ENCODE measurements around the gene ABCC3. TPM values are rescaled to one million over a fixed set of nuclear protein-coding genes. Genes with fewer than 3 reads are reported as not detected.

ABCC3 gene
- total RNA-seq, 1 experiment from 2014 or later = not detected

DNA sequence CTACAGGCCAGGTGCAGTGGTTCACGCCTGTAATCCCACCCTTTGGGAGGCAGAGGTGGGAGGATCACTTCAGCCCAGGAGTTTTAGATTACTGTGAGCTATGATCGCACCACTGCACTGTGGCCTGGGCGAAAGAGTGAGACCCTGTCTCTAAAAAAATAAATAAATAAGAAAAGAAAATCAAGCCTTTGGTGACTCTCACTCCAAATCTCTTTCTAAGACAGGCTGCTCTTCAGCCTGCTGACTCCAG lies 976 bp downstream of the ABCC3 start:
- in situ Hi-C loops (cut with HindIII; ENCODE audit: low pct_unique_long_range_greater_than_20kb, low sequenced_read_pairs) = no loop called here
- no peak for DNase-seq (ENCODE audit: low read depth, low spot score)

DNA sequence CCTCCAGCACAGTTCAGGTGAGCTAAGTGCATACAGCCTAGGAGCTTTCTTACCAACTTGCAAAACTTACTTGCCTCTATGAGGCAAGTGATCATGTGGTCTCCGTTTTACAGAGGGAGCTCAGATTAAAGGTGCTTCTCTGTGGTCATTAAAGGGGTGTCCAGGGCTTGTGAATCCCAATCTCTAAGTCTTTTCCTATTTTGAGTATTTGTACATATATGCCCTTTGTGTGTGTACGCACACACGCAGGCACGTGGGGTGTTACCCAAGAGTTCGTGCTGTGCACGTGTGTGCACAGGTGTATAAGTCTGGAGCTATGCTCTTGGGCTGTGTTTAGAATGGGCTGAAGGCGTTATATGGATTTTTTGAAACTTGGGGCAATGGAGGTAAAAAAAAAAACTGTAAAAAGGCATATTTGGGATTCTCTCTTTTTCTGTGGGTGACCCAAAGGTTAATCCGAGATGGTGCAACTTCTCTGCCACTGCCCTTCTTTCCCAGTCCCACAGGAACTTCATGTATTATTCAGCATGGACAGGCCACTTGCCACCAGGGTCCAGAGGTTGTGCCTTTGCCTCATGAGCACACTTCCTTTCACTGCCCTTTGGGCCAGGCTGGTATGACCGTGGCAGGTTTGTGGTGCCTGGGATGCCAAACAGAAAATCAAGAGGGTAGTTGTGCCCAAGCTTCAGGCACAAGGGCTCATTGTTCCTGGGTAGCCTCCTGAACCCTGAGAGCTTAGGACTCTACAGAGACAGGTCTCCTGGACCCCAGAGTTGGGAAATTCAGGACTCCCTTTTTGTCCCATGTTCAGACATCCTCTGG lies 1.5 kb downstream of the ABCC3 start:
- in situ Hi-C loops (cut with HindIII; ENCODE audit: low pct_unique_long_range_greater_than_20kb, low sequenced_read_pairs) = no loop called here
- DNase-seq (ENCODE audit: low read depth, low spot score) = no peak

DNA sequence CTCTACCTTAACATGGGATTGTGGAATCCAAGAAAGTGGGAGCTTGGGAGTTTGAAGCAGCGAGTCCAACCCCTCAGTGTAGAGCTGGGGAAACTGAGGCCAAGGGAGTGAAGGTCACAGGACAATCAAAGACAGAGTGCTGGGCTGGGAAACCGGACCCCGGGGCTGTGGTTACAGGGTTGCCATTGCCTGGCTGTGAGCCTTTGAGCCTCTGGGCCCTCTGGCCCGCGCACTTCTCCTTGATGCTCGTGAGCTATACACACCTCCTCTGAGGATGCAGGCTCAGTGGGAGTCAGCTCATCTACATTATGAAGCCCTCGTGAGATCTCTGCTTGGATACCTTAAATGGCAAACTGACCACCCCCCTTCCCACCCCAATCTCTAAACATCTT lies 2.1 kb downstream of the ABCC3 start:
- no peak for DNase-seq (ENCODE audit: low read depth, low spot score)
- in situ Hi-C loops (cut with HindIII; ENCODE audit: low pct_unique_long_range_greater_than_20kb, low sequenced_read_pairs) = no loop called here

DNA sequence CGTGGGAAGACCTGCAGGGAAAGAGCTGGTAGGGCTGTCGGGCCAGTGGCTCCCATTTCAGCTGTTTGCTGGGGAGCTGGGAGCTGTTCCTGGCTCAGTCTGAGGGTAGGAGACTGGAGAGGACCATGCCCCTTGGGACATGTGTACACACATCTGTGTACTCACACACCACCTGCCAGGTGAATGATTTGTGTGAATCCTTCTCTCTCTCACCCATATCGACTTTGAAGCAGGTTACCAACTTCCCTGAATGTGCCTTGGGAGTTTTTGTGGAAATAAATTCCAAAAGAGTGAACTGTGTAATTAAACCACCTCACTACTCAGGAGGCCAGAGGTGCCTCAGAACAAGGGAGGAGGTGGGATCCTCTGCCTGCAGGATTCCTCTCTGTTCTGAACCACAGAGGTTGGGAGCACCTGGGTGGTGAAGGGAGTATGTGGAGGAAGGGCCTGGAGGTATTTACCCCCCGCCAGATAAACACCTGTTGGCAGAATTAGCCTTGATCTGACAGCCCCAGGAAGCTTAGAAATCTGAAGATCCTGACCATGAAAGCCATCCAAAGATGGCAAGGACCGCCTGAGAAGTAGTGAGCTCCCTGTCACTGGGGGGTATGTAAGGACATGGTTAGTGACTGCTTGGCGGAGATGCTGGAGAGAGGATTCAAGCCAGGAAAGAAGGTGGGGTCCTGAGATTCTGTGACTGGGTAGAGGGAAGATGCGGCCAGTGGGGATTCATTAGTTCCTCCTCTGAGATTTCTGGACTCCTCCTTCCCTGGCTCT lies 3.3 kb downstream of the ABCC3 start:
- in situ Hi-C loops (cut with HindIII; ENCODE audit: low pct_unique_long_range_greater_than_20kb, low sequenced_read_pairs) = no loop called here
- no peak for DNase-seq (ENCODE audit: low read depth, low spot score)

DNA sequence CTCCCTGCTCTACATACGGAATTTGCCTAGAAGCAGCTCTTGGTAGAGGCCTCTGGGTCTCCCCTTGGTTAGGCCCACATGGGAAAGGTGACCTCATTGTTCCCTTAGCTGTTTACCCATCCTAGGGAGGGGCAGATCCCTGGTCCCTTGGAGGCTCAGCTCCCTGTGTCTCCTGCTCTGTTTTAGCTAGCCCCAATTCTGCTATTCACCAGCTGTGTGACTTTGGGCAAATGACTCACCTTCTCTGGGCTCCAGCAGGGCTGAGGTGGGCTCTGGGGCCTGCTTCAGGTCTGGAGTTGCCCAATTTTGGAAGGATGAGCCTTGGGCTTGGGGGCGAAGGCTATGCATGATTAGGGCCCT lies 3.9 kb downstream of the ABCC3 start:
- in situ Hi-C loops (cut with HindIII; ENCODE audit: low pct_unique_long_range_greater_than_20kb, low sequenced_read_pairs) = no loop called here

DNA sequence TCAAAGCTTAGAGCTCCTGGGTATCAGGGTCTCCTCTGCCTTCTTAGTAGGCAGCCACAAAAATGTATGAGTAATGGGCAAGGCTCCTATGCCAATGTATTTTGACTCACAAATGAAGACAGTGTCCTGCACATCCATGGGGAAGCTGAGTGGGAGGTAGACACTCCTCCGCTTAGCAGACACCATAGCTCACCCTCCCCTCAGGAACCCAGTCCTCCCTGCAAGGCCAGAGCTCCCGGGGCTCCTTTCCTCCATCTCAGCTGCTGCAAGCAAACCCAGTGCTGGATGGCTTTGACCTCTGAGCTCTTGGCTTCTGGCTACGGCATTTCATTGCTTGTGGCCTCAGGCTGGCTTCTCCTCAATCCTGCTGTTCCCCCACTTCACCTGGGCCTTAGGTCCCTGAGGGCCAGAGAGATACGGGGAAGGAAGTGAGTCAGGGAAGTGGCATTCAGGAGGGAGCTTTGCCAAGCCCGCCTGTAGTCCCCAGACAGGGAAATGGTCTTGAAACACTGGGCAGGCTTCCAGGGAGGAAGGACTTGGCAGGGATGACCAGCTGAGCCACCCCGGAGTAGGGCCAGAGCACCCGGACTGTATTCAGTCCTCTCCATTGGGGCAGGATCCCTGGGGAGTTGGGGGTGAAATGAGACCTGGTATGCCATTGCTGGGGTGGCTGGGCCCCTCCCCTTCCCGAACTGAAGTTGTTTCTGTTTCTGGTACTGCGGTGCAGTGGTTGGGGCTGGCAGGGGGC lies 4.5 kb downstream of the ABCC3 start:
- in situ Hi-C loops (cut with HindIII; ENCODE audit: low pct_unique_long_range_greater_than_20kb, low sequenced_read_pairs) = no loop called here
- DNase-seq (ENCODE audit: low read depth, low spot score) = peak; percentile 52

More for the DNA sequence above, 3.9 kb downstream of the ABCC3 start:
- DNase-seq (ENCODE audit: low read depth, low spot score) = no peak

DNA sequence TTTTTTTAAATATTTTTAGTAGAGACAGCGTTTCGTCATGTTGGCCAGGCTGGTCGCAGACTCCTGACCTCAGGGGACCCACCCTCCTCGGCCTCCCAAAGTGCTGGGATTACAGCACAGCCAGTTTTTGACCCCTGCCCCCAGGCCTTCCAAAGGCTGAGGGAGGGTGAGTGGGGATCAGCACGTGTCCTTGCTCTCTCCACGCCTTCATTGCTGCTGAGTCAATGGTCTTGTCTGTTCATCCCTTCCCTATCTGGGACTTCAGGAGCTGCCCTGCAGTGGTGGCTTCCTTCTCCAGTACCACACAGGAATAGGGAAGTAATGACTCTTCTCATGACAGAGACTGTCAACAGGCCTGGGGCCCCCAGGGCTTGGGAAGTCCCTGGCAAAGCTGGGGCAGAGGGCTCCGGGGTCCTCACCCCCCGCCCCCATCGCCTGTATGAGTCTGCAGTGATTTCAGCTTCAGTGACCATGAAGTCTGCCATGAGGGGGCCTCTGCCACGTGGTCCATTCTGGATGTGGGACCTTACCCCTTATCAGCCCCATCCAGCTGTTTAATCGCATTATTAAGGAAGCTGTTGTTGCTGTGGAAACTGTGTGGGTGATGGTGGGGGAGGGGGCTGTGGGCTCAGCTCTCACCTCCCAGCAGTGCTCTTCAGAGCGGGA lies 6.1 kb downstream of the ABCC3 start:
- in situ Hi-C loops (cut with HindIII; ENCODE audit: low pct_unique_long_range_greater_than_20kb, low sequenced_read_pairs) = no loop called here
- no peak for DNase-seq (ENCODE audit: low read depth, low spot score)

DNA sequence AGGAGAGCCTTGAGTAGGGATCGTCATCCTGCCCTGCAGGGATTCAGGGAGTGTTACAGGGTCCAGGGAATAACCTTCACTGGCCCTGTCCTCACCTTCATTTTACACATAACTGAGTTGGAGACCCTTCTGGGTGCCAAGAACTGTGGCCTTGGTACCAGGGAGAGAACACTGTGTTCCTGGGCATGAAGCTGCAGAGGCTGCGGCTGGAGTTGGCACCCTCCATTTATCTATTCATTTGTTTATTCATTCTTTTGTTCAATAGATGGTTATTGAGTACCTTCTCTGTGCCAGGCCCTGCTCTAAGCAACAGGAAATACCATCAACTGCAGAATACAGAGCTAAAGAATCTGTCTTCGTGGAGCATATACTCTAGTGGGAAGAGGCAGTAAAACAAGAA lies 6.7 kb downstream of the ABCC3 start:
- in situ Hi-C loops (cut with HindIII; ENCODE audit: low pct_unique_long_range_greater_than_20kb, low sequenced_read_pairs) = no loop called here
- no peak for DNase-seq (ENCODE audit: low read depth, low spot score)

DNA sequence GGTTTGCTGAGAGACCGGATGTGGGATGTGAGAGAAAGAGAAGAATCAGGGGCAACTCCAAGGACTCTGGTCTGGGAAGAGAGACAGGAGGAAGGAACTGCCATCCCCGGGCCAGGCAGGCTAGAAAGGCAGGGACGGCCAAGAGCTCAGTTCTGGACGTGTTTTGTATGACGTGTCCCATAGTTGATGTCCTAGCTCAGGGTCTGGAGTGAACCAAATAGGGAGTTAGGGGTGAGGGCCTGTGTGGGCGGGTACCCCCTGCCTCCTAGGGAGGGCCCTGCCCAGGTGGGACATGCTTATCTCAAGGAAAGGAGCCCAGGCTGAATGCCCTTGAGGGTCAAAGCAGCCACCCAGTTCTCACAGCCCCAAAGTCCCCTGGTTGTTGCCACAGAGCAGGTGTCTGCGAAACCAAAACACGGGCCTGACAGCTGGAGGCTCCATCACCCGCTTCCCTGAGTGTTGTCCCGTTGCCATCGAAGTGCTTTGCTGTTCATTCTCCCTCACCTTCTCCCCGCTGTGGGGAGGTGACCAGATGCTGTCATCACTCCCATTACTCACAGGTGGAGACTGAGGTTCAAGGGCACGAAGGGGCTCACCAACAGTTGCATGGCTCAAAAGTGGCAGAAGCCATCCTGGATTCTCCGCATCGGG lies 7.5 kb downstream of the ABCC3 start:
- in situ Hi-C loops (cut with HindIII; ENCODE audit: low pct_unique_long_range_greater_than_20kb, low sequenced_read_pairs) = no loop called here

DNA sequence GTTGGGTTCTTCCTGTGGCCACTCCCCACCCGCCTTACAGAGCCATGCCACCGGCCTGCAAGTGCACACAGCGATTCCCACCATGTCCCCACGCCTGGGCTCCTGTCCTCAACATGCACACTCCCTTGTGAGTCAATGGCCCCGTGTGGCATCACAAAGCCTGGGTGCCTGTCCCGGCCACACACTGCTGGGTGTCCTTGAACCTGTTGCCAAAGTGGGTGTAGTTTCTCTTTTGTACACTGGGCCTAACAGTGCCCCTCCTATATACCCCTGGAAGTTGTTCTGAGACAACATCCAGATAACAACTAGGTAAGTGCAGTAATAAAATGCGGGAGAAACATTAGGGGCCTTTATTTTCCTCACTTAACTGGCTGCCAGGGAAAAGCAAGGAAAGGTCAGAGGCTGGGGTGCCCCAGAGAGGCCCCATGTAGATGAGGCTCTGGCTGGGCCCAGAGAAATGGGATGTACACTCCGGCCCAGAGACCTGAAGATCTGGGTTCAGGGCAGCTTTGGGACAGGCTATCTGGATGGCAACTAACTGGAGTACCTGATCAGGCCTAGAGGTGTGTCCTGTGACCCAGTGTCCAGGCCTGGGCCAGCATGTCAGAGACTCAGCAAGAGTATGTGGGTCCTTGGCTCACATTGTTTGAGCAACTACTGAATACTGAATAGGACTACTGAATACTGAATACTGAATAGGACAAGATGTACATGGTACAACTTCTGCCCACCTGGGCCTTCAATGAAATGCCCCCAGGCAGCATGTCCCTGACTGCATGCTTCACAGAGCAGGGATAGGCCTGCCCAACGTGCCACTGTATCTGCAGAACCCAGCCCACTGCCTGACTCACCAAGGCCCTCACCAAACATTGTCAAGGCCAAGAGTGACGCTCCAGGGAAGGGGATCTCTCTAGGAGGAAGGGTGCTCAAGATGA lies 8.3 kb downstream of the ABCC3 start:
- no peak for DNase-seq (ENCODE audit: low read depth, low spot score)
- in situ Hi-C loops (cut with HindIII; ENCODE audit: low pct_unique_long_range_greater_than_20kb, low sequenced_read_pairs) = no loop called here

More for the DNA sequence above, 7.5 kb downstream of the ABCC3 start:
- DNase-seq (ENCODE audit: low read depth, low spot score) = no peak

DNA sequence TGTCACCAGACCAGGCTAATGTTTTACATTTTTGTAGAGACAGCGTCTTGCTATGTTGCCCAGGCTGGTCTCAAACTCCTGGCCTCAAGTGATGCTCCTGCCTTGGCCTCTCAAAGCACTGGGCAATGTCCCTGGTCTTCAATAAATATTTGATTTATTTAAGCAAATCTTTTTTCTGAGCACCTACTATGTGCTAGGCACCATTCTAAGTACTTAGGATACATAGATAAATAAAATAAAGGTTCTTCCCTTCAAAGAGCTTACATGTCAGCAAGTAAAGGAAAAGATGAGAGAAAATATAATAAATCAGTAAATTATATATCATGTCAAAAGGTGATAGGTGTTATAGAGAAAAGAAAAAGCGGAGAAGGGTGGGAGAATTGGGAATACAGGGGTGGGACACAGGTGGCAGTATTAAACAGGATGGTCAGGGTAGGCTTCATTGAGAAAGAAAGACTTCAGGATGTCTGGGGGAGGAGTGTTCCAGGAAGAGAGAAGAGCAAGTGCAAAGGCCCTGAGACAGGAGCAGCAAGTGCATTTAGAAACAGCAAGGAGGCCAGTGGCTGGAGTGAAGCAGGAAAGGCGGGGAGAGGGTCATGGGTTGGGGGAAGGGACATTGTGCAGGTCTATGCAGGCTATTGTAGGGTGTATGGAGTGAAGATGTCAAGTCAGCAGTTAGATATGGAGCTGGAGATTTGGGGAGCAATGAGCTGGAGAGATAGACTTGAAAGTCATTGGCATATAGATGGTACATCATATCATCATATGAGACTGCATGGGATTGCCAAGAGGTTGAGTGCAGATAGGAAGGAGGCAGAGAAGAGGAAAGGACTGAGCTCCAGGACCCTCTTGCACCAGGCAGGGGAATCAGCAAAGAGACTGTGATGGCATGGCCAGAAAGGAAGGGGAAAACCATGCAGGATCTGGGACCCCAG lies 11.3 kb downstream of the ABCC3 start:
- no peak for DNase-seq (ENCODE audit: low read depth, low spot score)
- in situ Hi-C loops (cut with HindIII; ENCODE audit: low pct_unique_long_range_greater_than_20kb, low sequenced_read_pairs) = no loop called here

DNA sequence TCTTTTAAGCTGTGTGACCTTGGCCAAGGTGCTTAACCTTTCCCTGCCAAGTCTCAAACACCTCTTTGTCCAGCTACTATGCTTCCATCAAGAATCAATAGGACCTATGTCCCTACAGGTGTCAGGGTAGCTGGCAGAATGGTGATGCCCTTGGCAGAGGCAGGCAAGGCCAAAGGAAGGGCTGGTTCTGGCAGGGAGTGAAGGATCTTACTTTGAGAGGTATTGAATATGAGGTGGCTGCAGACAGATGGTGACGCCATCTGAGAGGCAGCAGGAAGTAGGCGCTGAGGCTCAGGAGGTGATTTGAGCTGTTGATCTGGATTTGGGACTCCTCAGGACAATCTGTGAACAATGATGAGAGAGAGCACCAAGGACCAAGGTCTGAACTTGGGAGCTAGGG lies 12.5 kb downstream of the ABCC3 start:
- in situ Hi-C loops (cut with HindIII; ENCODE audit: low pct_unique_long_range_greater_than_20kb, low sequenced_read_pairs) = no loop called here
- no peak for DNase-seq (ENCODE audit: low read depth, low spot score)

DNA sequence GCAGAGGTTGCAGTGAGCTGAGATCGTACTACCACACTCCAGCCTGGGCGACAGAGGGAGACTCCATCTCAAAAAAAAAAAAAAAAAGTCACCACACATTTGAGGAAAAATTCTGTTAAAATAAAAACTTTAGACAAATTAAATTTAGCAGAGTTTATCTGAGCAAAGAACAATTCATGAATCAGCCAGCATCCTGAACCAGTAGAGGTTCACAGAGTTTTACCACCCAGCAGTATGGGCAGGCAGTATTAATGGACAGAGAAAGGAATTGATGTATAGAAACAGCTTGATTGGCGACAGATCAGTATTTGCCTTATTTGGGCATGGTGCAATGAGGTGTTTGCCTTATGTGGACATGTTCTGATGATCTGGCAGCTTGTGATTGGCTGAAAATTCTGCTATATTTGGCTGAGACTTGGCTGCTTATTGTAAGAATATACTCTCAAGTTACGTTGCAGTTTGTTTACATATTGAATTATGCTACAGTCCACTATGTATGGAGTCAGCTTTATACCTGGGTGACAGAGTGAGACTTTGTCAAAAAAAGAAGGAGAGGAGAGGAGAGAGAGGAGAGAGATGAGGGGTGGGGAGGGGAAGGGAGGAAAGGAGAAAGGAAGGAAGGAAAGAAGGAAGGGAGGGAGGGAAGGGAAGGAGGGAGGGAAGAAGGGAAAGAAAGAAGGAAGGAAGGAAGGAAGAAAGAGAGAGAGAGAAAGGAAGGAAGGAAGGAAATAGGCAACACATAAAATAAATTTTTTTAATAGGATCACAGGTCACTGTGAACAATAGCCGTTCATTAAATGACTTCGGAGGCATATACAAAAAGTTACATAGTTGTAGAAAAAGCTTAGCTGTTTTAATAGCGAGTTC lies 14.6 kb downstream of the ABCC3 start:
- in situ Hi-C loops (cut with HindIII; ENCODE audit: low pct_unique_long_range_greater_than_20kb, low sequenced_read_pairs) = no loop called here
- DNase-seq (ENCODE audit: low read depth, low spot score) = peak; percentile 22

DNA sequence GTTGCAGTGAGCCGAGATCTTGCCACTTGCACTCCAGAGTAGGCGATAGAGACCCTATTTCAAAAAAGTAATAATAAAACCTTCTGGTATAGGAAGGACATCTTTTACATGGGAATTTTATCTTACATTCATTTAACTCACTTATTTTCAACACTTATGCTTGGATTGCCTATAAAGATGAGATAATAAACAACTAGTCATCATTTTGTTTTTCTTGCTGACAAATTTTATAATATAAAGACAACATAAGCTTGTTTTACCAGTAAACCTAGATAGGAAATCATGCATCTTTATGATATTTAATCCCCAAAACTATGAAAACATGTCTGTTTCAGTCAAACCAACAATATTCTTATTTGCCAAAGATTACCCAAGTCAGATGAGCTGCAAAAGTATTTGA lies 17.0 kb downstream of the ABCC3 start:
- in situ Hi-C loops (cut with HindIII; ENCODE audit: low pct_unique_long_range_greater_than_20kb, low sequenced_read_pairs) = no loop called here
- no peak for DNase-seq (ENCODE audit: low read depth, low spot score)

DNA sequence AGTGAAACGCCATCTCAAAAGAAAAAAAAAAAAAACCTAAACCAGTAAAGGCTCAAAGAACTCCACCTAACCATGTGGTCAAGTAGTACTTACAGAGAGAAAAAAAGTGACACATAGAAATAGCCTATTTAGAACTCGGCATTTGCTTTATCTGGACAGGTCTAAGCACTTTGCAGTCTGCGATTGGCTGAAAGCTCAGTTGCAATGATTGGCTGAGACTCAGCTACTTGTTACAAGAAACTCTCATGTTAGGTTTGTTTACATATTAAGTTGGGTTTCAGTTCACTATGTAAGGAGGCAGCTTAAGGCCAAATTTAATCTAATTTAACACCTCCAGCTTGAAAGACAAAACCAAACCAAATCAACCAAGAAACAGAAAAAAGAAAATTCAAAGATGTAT lies 19.1 kb downstream of the ABCC3 start:
- no peak for DNase-seq (ENCODE audit: low read depth, low spot score)
- in situ Hi-C loops (cut with HindIII; ENCODE audit: low pct_unique_long_range_greater_than_20kb, low sequenced_read_pairs) = no loop called here

All from SK-MEL-5 (cell line).